GM11168 (cell line): ENCODE results near the gene HDAC7.

ENCODE experiments used
- in situ Hi-C: fragments of 300-500 bp; cut with MboI; formaldehyde crosslinking; loops from one replicate; pipeline ENCODE4 v1.12.0; 2022; ENCODE audit warnings: low sequenced_read_pairs; ENCODE audit not compliant: unreplicated experiment

The HDAC7 gene

GRCh38 chr12:47771304-47771703 lies 48.4 kb downstream of the HDAC7 start:
- in situ Hi-C loops = no loop called here

GRCh38 chr12:47770086-47770726 lies 49.5 kb downstream of the HDAC7 start:
- in situ Hi-C loops = no loop called here

GRCh38 chr12:47769234-47770085 lies 50.2 kb downstream of the HDAC7 start:
- in situ Hi-C loops = loop anchor here (5.0 kb wide), 1 partner anchor 37 kb away; no protein-coding TSS in a partner anchor

GRCh38 chr12:47768323-47768811 lies 51.3 kb downstream of the HDAC7 start:
- in situ Hi-C loops = loop anchor here (5.0 kb wide), 1 partner anchor 36 kb away; no protein-coding TSS in a partner anchor

GRCh38 chr12:47767216-47767724 lies 52.4 kb downstream of the HDAC7 start:
- in situ Hi-C loops = loop anchor here (5.0 kb wide), 1 partner anchor 35 kb away; no protein-coding TSS in a partner anchor

- in situ Hi-C loops = loop anchor here (5.0 kb wide), 1 partner anchor 34 kb away; no protein-coding TSS in a partner anchor
These were observed 53.0 kb downstream of the HDAC7 start for GRCh38 chr12:47766502-47767215.

GRCh38 chr12:47763481-47764346 lies 56.0 kb downstream of the HDAC7 start:
- in situ Hi-C loops = no loop called here

GRCh38 chr12:47762850-47763465 lies 56.7 kb downstream of the HDAC7 start:
- in situ Hi-C loops = no loop called here

GRCh38 chr12:47758834-47759690 lies 60.6 kb downstream of the HDAC7 start, which contains the start of gene RAPGEF3:
Gene RAPGEF3 (minus strand): TSS chr12:47758880. CDS start chr12:47758556, 324 bp downstream.
- in situ Hi-C loops = no loop called here

- in situ Hi-C loops = no loop called here
These were observed 61.2 kb downstream of the HDAC7 start for GRCh38 chr12:47758584-47758833.

- in situ Hi-C loops = no loop called here
These were observed 61.7 kb downstream of the HDAC7 start for GRCh38 chr12:47757840-47758583.

- in situ Hi-C loops = no loop called here
These were observed 62.3 kb downstream of the HDAC7 start for GRCh38 chr12:47757364-47757839.

- in situ Hi-C loops = no loop called here
These were observed 63.8 kb downstream of the HDAC7 start for GRCh38 chr12:47755655-47756562.

GRCh38 chr12:47754881-47755280 lies 64.8 kb downstream of the HDAC7 start:
- in situ Hi-C loops = no loop called here

GRCh38 chr12:47754126-47754525 lies 65.6 kb downstream of the HDAC7 start:
- in situ Hi-C loops = no loop called here
